GM21619 (cell line): Measurements from ENCODE around the gene SLC25A1.
"Not testable (repeated sequence)": the region's sequence is repeated elsewhere in the genome, so short reads cannot be mapped to it uniquely, and the experiment has no call there.

Source experiments
- ATAC-seq: cut with Tn5 transposase; IDR thresholded peaks from one replicate; pipeline ENCODE4 v1.9.1; 2021; ENCODE audit not compliant: unreplicated experiment

SLC25A1 gene

GRCh38 chr22:19168088-19168890 lies 10.2 kb downstream of the SLC25A1 start:
- no peak for ATAC-seq

GRCh38 chr22:19167106-19167869 lies 11.2 kb downstream of the SLC25A1 start:
- no peak for ATAC-seq

- no peak for ATAC-seq
Observed at GRCh38 chr22:19166421-19166820, 12.1 kb downstream of the SLC25A1 start.

- no peak for ATAC-seq
Observed at GRCh38 chr22:19164425-19164824, 14.1 kb downstream of the SLC25A1 start.

- not testable (repeated sequence) for ATAC-seq
Observed at GRCh38 chr22:19158649-19159048, 19.9 kb downstream of the SLC25A1 start.

- ATAC-seq: not testable (repeated sequence)
Observed at GRCh38 chr22:19156109-19156508, 22.4 kb downstream of the SLC25A1 start.

- ATAC-seq: no peak
Observed at GRCh38 chr22:19152942-19153883, 25.3 kb downstream of the SLC25A1 start.

- no peak for ATAC-seq
Observed at GRCh38 chr22:19151329-19152191, 27.0 kb downstream of the SLC25A1 start.

- ATAC-seq: no peak
Observed at GRCh38 chr22:19150482-19151328, 27.8 kb downstream of the SLC25A1 start.

- no peak for ATAC-seq
Observed at GRCh38 chr22:19149991-19150390, 28.5 kb downstream of the SLC25A1 start, which contains the start of gene GSC2. Gene GSC2, minus strand, starts transcription at chr22:19150292. Its CDS starts 9 bp downstream, at chr22:19150283.

GRCh38 chr22:19149047-19149883 lies 29.3 kb downstream of the SLC25A1 start:
- no peak for ATAC-seq

- ATAC-seq: no peak
Observed at GRCh38 chr22:19148417-19149046, 30.0 kb downstream of the SLC25A1 start.

GRCh38 chr22:19147195-19147780 lies 31.2 kb downstream of the SLC25A1 start:
- no peak for ATAC-seq

- ATAC-seq: no peak
Observed at GRCh38 chr22:19146215-19146968, 32.1 kb downstream of the SLC25A1 start.

- no peak for ATAC-seq
Observed at GRCh38 chr22:19143967-19144400, 34.6 kb downstream of the SLC25A1 start.

- ATAC-seq: no peak
Observed at GRCh38 chr22:19143212-19143611, 35.3 kb downstream of the SLC25A1 start.

- ATAC-seq: no peak
Observed at GRCh38 chr22:19142394-19142793, 36.1 kb downstream of the SLC25A1 start.
